Astrocyte of the cerebellum (primary cell): ENCODE data around the gene PITPNC1.

Experiments
- DNase-seq: peaks from one replicate; pipeline ENCODE4 v3.0.0-alpha.2; 2011; ENCODE audit warnings: low read depth
- H3K4me3 ChIP-seq: 2 replicates; pipeline ENCODE4 v1.5.1; 2011; ENCODE audit warnings: mild to moderate bottlenecking, low read depth, low read length, moderate library complexity
- in situ Hi-C: cut with HindIII; loops from 2 replicates; pipeline ENCODE4 v1.10.0; 2017; ENCODE audit warnings: low sequenced_read_pairs
- TF ChIP-seq, protein P1 (sequence below): IDR thresholded peaks from 2 replicates; pipeline ENCODE4 v1.5.1; 2012; ENCODE audit warnings: low read length, low read depth, moderate library complexity, mild to moderate bottlenecking; ENCODE audit errors: missing control alignments

The PITPNC1 gene

DNA sequence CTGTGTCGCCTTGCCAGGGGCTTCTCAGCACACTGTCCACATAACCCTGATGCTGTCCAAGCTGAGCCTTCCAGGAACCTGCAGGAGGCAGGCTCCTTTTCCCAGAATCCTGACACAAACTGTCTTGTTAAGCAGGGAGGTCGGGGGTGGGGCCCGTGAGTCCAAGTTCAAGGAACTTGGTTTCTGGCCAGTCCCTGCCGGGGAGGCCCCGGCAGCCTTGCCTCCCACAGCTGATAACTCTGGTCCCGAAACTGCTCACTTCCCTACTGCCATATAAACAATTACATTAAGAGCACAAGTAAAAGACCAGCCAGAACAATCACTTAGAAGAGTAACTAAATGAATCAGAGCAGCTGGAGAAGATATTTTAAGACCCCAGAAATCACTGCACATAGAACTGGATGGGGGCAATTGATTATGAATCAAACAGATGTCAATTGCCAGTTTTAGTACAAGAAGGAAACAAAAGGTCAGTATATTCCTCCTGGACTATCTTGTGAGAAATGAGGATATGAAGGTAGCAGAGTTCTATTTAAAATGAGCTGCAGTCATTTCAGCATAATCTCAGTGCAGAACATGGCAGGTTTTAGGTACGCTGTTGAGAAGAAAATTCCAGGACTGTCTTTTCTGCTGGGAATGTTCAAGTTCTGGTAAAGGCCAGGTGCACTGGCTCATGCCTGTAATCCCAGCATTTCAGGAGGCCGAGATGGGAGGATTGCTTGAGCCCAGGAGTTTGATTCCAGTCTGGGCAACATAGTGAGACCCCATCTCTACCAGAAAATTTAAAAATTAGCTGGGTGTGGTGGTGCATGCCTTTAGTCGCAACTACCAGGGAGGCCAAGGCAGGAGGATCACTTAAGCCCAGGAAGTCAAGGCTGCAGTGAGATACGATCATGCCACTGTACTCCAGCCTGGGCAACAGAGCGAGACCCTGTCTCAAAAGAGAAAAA, 169.8 kb downstream of the PITPNC1 start:
- DNase-seq, result no peak
- TF ChIP-seq, protein P1, sequence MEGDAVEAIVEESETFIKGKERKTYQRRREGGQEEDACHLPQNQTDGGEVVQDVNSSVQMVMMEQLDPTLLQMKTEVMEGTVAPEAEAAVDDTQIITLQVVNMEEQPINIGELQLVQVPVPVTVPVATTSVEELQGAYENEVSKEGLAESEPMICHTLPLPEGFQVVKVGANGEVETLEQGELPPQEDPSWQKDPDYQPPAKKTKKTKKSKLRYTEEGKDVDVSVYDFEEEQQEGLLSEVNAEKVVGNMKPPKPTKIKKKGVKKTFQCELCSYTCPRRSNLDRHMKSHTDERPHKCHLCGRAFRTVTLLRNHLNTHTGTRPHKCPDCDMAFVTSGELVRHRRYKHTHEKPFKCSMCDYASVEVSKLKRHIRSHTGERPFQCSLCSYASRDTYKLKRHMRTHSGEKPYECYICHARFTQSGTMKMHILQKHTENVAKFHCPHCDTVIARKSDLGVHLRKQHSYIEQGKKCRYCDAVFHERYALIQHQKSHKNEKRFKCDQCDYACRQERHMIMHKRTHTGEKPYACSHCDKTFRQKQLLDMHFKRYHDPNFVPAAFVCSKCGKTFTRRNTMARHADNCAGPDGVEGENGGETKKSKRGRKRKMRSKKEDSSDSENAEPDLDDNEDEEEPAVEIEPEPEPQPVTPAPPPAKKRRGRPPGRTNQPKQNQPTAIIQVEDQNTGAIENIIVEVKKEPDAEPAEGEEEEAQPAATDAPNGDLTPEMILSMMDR, result no peak
- no peak overlapping the region for H3K4me3 ChIP-seq
- in situ Hi-C loops, result no loop called here

DNA sequence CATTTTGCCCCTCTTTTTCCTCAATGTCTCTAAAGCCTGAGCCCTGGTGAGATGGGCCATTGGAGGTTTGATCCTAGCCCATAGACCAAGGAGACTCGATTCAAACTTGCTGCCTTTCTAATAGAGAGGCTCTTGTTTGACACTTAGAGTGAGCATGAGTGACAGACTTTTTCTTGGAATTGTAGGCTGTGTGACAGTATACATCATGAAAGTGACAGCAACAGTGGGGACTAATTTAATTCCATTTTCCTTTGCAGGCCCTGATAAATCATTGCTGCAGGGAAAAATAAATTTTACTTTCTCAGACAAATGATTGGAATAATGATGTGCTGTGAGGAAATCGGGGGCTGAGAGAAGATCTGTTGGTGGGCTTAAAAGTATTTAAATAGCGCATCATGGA, 171.6 kb downstream of the PITPNC1 start:
- in situ Hi-C loops, result no loop called here
- TF ChIP-seq, protein P1, result no peak
- no peak overlapping the region for H3K4me3 ChIP-seq
- no peak for DNase-seq

DNA sequence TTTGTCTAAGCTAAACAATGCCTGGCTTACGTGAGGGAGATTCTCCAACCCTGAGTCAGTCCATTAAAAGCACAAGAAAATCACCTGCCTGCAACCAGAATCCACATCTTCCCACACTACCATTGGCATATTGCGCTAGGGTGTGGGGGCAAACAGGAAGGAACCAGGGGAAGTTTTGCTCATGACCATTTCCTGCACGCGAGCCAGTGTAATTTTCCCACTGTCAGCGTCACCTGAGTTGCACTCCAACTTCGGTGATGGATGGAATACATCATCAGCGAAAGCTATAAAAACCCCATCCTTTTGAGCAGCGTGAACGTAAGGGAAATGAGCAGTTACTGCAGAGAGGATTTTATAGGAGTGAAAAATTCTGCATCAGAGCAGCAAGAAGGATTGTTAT, 172.7 kb downstream of the PITPNC1 start:
- no peak for DNase-seq
- TF ChIP-seq, protein P1, result no peak
- no peak overlapping the region for H3K4me3 ChIP-seq
- in situ Hi-C loops, result no loop called here

DNA sequence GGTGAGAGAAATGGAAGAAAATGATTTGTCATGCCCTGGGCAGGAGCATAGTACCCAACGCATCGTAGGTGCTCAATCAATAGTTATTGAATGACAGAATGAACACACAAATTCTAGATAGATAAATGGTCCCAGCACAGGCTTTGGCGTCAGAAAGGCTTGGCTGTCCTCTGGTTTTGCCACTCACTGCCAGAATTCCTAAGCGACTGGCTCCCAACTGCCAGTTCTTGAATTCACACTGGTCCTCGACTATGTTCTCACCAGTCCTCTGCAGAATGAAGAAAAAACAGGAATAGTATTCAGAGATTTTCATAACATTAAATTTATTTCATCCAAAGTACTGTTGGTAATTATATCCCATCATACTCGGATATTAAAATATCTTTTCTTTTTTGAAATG, 177.6 kb downstream of the PITPNC1 start:
- in situ Hi-C loops, result no loop called here
- no peak for DNase-seq
- TF ChIP-seq, protein P1, result no peak
- no peak overlapping the region for H3K4me3 ChIP-seq

DNA sequence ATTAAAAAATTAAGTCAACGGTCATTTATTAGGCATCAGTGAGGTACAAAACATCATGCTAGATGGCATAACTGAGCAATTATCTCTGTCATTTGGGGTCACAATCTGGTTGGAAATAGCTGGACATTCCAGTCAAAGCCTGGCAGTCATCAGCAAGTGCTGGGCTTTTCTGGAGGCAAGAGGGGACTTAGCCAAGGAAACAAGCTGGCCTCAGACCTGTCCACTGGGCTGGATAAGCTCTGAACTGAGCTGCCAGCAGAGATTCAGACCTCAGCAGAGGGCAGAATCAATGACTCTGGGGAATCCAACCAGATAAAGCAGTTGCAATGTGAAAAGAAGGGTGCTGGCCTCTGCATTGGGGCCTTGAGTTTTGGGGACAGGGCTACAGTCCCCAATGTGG, 178.8 kb downstream of the PITPNC1 start:
- TF ChIP-seq, protein P1, result no peak
- in situ Hi-C loops, result no loop called here
- no peak for DNase-seq
- H3K4me3 ChIP-seq, result no peak overlapping the region

DNA sequence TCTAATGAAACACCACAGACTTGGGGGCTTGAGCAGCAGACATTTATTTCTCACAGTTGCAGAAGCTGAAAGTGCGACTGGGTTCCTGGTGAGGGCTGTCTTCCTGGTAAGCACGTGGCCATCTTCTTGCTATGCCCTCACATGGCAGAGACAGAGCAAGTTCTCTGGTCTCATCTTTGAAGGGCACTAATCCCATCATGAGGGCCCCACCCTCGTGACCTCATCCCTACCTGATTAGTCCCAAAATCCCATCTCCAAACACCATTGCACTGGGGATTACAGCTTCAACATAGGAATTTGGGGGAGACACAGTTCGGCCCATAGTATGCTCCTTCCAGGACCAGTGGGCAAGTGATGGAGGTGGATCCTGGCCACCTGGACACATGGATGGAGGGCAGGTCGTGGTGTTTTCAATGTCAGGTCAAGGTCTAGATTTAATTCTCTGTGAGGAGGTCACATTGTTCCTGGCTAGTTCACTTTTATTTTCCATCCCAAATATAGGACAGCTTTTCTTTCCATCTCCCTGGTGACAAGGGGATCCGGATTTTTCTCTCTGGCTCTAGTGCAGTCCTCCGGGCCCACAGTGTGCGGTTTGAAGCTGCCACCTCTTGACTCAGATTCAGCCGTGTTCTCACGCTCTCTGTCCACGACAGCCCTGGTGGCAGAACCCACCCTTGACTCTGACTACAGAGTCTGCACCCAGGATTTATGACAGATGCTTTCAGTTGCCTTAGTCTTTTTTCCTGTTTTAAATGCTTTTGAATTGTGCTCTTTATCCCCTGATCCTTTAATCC, 180.2 kb downstream of the PITPNC1 start:
- TF ChIP-seq, protein P1, result no peak
- H3K4me3 ChIP-seq, result no peak overlapping the region
- in situ Hi-C loops, result no loop called here
- no peak for DNase-seq
